BE2C (cell line): ENCODE data around the gene SCML1.
"Not testable (repeated sequence)": the region's sequence is repeated elsewhere in the genome, so short reads cannot be mapped to it uniquely, and the experiment has no call there.

Source experiments
- DNase-seq: peaks from one replicate; pipeline ENCODE4 v3.0.0-alpha.2; 2020
- H3K27me3 ChIP-seq: fragments of 250-450 bp; sonication (Bioruptor Pico); 2 replicates; pipeline ENCODE4 v1.5.1; 2020; ENCODE audit warnings: mild to moderate bottlenecking
- H3K36me3 ChIP-seq: fragments of 250-450 bp; sonication (Bioruptor Pico); 2 replicates; pipeline ENCODE4 v1.5.1; 2020; ENCODE audit warnings: mild to moderate bottlenecking
- H3K4me1 ChIP-seq: fragments of 250-450 bp; sonication (Bioruptor Pico); 2 replicates; pipeline ENCODE4 v1.5.1; 2020
- H3K4me3 ChIP-seq: 2 replicates; pipeline ENCODE4 v1.5.1; 2011; ENCODE audit warnings: low read depth, low read length
- H3K9me3 ChIP-seq: fragments of 250-450 bp; sonication (Bioruptor Pico); 2 replicates; pipeline ENCODE4 v1.5.1; 2020
- TF ChIP-seq, protein P1 (sequence below): IDR thresholded peaks from 2 replicates; pipeline ENCODE4 v1.5.1; 2012; ENCODE audit warnings: mild to moderate bottlenecking, low read depth, low read length

SCML1 gene

DNA sequence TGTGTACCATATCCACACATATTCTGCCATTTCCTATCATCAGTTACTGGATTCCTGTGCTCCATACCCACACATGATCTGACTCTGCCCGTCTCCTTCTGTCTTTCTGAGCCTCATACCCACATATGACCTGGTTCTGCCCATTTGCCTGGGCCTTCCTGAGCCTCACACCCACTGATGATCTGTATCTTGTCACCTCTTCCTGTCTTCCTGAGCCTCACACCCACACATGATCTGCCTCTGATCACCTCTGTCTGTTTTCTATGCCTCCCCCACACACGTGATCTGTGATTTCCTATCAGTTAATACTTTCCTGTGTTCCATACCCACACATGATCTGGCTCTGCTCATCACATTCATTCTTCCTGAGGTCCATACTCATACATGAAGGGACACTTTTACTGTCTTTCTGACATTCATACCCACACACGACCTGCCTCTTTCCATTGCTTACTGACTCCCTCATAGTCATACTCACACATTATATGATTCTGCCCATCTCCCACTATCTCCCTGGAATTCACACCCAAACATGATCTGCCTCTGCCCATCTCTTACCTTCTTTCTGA, 32.5 kb downstream of the SCML1 start:
- DNase-seq = no peak
- Histone ChIP-seq H3K27me3 (no peaks in the 10 kb centered on the region), H3K4me1 (no peaks in the 10 kb centered on the region), H3K4me3 (no peak overlapping the region), H3K9me3 (no peaks in the 10 kb centered on the region), H3K36me3 (no peaks in the 10 kb centered on the region)
- TF ChIP-seq, protein P1, sequence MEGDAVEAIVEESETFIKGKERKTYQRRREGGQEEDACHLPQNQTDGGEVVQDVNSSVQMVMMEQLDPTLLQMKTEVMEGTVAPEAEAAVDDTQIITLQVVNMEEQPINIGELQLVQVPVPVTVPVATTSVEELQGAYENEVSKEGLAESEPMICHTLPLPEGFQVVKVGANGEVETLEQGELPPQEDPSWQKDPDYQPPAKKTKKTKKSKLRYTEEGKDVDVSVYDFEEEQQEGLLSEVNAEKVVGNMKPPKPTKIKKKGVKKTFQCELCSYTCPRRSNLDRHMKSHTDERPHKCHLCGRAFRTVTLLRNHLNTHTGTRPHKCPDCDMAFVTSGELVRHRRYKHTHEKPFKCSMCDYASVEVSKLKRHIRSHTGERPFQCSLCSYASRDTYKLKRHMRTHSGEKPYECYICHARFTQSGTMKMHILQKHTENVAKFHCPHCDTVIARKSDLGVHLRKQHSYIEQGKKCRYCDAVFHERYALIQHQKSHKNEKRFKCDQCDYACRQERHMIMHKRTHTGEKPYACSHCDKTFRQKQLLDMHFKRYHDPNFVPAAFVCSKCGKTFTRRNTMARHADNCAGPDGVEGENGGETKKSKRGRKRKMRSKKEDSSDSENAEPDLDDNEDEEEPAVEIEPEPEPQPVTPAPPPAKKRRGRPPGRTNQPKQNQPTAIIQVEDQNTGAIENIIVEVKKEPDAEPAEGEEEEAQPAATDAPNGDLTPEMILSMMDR = no peak

- Histone ChIP-seq H3K27me3 (no peaks in the 10 kb centered on the region), H3K36me3 (no peaks in the 10 kb centered on the region), H3K4me3 (no peak overlapping the region), H3K9me3 (no peaks in the 10 kb centered on the region), H3K4me1 (no peaks in the 10 kb centered on the region)
- TF ChIP-seq, protein P1 = no peak
- no peak for DNase-seq
These were observed 36.1 kb downstream of the SCML1 start for GRCh38 chrX:17773221-17773876.

- no peaks in the 10 kb centered on the region for H3K4me1 ChIP-seq
- no peaks in the 10 kb centered on the region for H3K27me3 ChIP-seq
- H3K4me3 ChIP-seq = no peak overlapping the region
These were observed 36.8 kb downstream of the SCML1 start for GRCh38 chrX:17774053-17774452.

GRCh38 chrX:17778997-17779396, 41.7 kb downstream of the SCML1 start:
- TF ChIP-seq, protein P1 = no peak
- no peak overlapping the region for H3K4me3 ChIP-seq
- no peaks in the 10 kb centered on the region for H3K36me3 ChIP-seq
- no peaks in the 10 kb centered on the region for H3K27me3 ChIP-seq
- H3K4me1 ChIP-seq = no peaks in the 10 kb centered on the region
- no peaks in the 10 kb centered on the region for H3K9me3 ChIP-seq
- no peak for DNase-seq

More at GRCh38 chrX:17774053-17774452, 36.8 kb downstream of the SCML1 start:
- TF ChIP-seq, protein P1 = no peak
- no peaks in the 10 kb centered on the region for H3K9me3 ChIP-seq
- no peak for DNase-seq
- no peaks in the 10 kb centered on the region for H3K36me3 ChIP-seq

DNA sequence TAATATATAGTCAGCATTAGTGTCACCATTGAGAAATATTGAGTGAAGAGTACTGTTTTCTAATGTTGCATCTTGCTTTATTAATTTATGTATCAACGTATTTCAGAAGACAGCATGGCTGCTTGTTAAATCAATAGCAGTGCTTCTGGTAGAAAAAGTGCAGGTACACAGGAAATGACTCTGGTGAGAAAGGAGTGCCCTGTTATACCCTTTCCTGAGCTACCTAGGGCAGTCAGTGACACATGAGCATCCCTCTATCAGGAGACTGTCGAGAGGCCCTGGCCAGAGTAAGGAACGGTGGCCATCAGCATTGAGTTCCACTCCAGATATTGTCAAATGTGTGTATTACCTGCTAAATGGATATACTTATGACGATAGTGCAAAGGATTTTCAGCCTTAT, 42.1 kb downstream of the SCML1 start:
- no peak overlapping the region for H3K4me3 ChIP-seq
- H3K36me3 ChIP-seq = no peaks in the 10 kb centered on the region

GRCh38 chrX:17786554-17787347, 49.5 kb downstream of the SCML1 start:
- H3K9me3 ChIP-seq, H3K27me3 ChIP-seq, H3K36me3 ChIP-seq, H3K4me3 ChIP-seq, DNase-seq, H3K4me1 ChIP-seq: not testable (repeated sequence)

More for the DNA sequence above, 42.1 kb downstream of the SCML1 start:
- DNase-seq = no peak
- Histone ChIP-seq H3K9me3 (no peaks in the 10 kb centered on the region), H3K27me3 (no peaks in the 10 kb centered on the region), H3K4me1 (no peaks in the 10 kb centered on the region)
- TF ChIP-seq, protein P1 = no peak
